ENCODE measurements around the gene GNA12. TPM values are rescaled to one million over a fixed set of nuclear protein-coding genes. Genes with fewer than 3 reads are reported as not detected.

Gene GNA12
- total RNA-seq, 4 donors from 2014 or later, result 7.6 to 8.4 (median 8.1) TPM

DNA sequence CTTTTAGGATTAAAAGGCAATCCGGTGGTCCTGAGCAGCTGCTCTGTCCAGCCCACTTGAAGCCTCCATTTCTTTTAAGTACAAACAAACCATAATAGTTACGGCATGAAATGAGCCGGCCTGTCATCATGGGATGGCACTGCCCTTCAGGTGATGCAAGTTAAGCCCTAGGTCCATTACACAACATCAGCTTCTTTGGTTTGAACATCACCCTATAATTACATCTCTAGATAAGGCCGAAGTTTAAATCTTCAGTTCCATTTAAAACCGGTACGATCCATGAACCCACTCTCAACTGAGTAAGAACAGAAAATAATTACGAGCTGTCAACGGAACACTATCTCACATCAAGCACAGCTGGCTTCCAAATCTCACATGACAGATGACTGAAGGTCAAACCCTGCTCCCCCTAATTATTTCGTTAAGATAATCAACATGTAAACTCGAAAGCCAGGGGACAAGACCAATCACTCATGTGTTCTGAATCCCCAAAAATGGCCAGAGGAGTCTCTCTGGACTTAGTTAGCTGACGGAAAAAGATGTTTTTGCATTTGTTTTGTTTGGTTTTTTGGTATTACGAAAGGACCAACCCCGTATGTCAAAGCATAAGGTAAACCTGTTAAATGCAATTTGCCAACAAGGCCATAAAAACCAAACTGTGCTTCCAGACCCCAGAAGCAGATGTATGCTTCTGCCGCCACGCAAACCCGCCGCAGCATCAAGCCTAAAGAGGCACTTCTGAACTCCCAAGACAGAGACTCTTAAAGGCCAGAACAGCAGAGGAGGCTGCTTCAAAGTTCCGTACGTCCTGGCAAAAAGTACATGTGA, 10.8 kb downstream of the GNA12 start:
- in situ Hi-C loops (cut with MboI; ENCODE audit: low sequenced_read_pairs in 4 of 4), result no loop called here
- Histone ChIP-seq H3K4me1 (no peaks in the 10 kb centered on the region), H3K27ac (no peak overlapping the region), H3K27me3 (no peaks in the 10 kb centered on the region), H3K4me3 (no peak overlapping the region), H3K9me3 (no peaks in the 10 kb centered on the region), H3K36me3 (peaks cover 0 to 4% of the 10 kb centered on the region in 2 donors)
- ATAC-seq (no peak), DNase-seq (no peak)
- intact Hi-C loops (cut with DNase I; ENCODE audit: low total_unique reads), result no loop called here
- TF ChIP-seq POLR2A (IDR thresholded peaks at IDR 0.05) (no peak), CTCF (IDR thresholded peaks at IDR 0.05 in 4 of 5, conservative IDR thresholded peaks at IDR 0.05 in 1 of 5) (no peak)

DNA sequence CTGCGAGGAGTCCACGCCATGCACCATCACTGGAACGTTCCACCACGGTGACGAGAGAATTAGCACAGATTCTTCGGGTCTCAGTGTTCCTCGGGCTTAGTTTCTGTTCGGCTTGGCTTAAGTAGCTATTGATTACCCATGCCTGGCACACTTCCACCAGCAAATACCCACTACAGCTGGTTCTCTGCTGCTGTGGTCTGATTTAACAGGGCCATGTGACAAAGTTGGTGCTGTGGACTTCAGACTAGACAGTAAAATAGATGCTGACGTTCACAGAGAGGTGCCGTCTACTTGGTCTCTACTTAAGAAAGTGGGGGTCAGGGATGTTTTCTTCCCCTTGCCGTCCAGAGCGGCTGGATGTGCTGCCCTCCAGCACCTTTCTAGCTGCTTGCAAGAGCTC, 11.6 kb downstream of the GNA12 start:
- DNase-seq, result no peak
- H3K4me3 ChIP-seq, result no peak overlapping the region
- no peaks in the 10 kb centered on the region for H3K4me1 ChIP-seq
- no peaks in the 10 kb centered on the region for H3K9me3 ChIP-seq
- peaks cover 0 to 4% of the 10 kb centered on the region in 2 donors for H3K36me3 ChIP-seq
- no peak for ATAC-seq
- intact Hi-C loops (cut with DNase I; ENCODE audit: low total_unique reads), result no loop called here
- no peaks in the 10 kb centered on the region for H3K27me3 ChIP-seq
- TF ChIP-seq POLR2A (IDR thresholded peaks at IDR 0.05) (no peak), CTCF (IDR thresholded peaks at IDR 0.05 in 4 of 5, conservative IDR thresholded peaks at IDR 0.05 in 1 of 5) (no peak)
- in situ Hi-C loops (cut with MboI; ENCODE audit: low sequenced_read_pairs in 4 of 4), result no loop called here
- H3K27ac ChIP-seq, result no peak overlapping the region

DNA sequence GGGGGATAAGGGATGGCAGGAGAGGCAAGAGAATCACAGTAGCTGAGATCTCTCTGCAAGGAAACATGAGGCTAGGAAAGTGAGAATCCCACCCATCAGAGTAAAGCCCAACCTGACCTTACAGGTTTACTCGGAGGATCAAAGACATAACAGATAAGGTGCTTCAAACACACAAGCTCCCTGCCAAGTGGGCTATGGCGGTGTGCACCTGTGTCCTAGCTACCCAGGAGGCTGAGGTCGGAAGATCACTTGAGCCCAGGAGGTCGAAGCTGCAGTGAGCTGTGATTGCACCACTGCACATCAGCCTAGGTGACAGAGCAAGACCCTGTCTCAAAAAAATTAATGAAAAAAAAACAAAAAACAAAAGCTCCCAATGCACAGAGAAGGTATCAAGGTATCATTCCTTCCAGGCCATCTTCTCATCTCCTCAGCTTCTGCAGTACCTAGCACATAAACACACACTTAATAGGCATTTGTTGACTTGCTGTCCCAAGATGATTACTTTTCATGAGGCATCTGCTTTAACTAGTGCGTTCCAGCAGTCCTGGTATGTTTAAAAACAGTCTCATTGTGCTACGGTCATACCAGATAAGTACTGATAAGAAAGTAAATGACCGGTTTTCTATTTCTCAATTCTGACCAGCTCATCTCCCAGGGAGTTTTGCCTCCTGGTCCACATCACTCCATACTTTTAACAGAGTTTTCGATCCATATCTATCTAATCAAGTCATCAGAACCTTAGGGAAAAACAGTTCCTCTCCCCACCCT, 13.3 kb downstream of the GNA12 start:
- no peak overlapping the region for H3K4me3 ChIP-seq
- no peaks in the 10 kb centered on the region for H3K27me3 ChIP-seq
- ATAC-seq (no peak), DNase-seq (no peak)
- in situ Hi-C loops (cut with MboI; ENCODE audit: low sequenced_read_pairs in 4 of 4) (no loop called here), intact Hi-C loops (cut with DNase I; ENCODE audit: low total_unique reads) (no loop called here)
- TF ChIP-seq POLR2A (IDR thresholded peaks at IDR 0.05) (no peak), CTCF (IDR thresholded peaks at IDR 0.05 in 4 of 5, conservative IDR thresholded peaks at IDR 0.05 in 1 of 5) (no peak)
- no peak overlapping the region for H3K27ac ChIP-seq
- H3K9me3 ChIP-seq, result no peaks in the 10 kb centered on the region
- peaks cover 0 to 4% of the 10 kb centered on the region in 2 donors for H3K36me3 ChIP-seq
- no peaks in the 10 kb centered on the region for H3K4me1 ChIP-seq

DNA sequence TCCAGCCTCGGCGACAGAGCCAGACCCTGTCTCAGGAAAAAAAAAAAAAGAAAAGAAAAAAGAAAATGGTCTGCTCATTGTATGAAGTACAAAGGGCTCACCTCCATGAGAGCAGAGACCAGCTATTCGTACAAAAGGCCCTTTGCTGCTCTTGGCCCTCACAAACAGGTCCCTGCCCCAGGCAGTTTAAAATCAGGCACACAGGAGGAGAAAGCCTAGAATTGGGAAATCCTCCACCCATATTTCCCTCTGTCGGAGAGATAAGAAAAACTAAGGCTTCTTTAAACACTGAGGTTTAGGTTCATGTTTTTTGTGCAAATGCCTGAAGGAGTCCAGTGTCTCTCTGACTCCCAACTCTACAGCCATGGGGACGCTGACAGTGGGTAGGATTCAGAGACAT, 15.1 kb downstream of the GNA12 start:
- in situ Hi-C loops (cut with MboI; ENCODE audit: low sequenced_read_pairs in 4 of 4) (no loop called here), intact Hi-C loops (cut with DNase I; ENCODE audit: low total_unique reads) (no loop called here)
- Histone ChIP-seq H3K27me3 (no peaks in the 10 kb centered on the region), H3K4me3 (no peak overlapping the region), H3K4me1 (peaks cover 0 to 9% of the 10 kb centered on the region in 2 donors), H3K36me3 (no peaks in the 10 kb centered on the region), H3K27ac (no peak overlapping the region), H3K9me3 (no peaks in the 10 kb centered on the region)
- ATAC-seq (no peak), DNase-seq (no peak)
- TF ChIP-seq POLR2A (IDR thresholded peaks at IDR 0.05) (no peak), CTCF (IDR thresholded peaks at IDR 0.05 in 4 of 5, conservative IDR thresholded peaks at IDR 0.05 in 1 of 5) (no peak)
